Measurements from ENCODE around the gene ECSCR. TPM values are rescaled to one million over a fixed set of nuclear protein-coding genes. Genes with fewer than 3 reads are reported as not detected.

Gene ECSCR
- total RNA-seq, 1 experiment from 2014 or later, result not detected

GRCh38 chr5:139494256-139494655, 31.7 kb upstream of the ECSCR start:
- ChIA-PET CTCF (interaction anchor here (0.9 kb wide), 1 partner anchor 19 kb away, joined by 3 read pairs; no protein-coding TSS in a partner anchor), POLR2A (interaction anchor here (0.7 to 0.9 kb wide), 2 partner anchors 8 to 55 kb away, joined by 3 to 4 read pairs; partner anchors contain the start of gene DNAJC18)
- no TSS peak for BruUV-seq (replicated peaks)
- Mint-ChIP-seq H3K36me3 (ENCODE audit: insufficient read depth, unreplicated experiment) (no peaks in the 10 kb centered on the region), H3K27ac (ENCODE audit: unreplicated experiment) (peak overlapping the region; percentile 57), H3K4me3 (ENCODE audit: unreplicated experiment) (no peak overlapping the region), H3K9me3 (ENCODE audit: unreplicated experiment) (no peaks in the 10 kb centered on the region), H3K27me3 (ENCODE audit: insufficient read depth, unreplicated experiment) (no peaks in the 10 kb centered on the region), H3K4me1 (ENCODE audit: low read depth, unreplicated experiment) (peaks cover 13% of the 10 kb centered on the region)
- peak in 1 of 2 experiments; percentile 31 for DNase-seq
- H3K4me3 ChIP-seq (ENCODE audit: low read depth, low read length), result no peak overlapping the region
- no peaks in the 10 kb centered on the region for H3K27me3 ChIP-seq (replicated peaks; ENCODE audit: control insufficient read depth, insufficient read depth, low read length)
- intact Hi-C loops (cut with micrococcal nuclease; ENCODE audit: unreplicated experiment), result no loop called here
- no peaks in the 10 kb centered on the region for H3K36me3 ChIP-seq (ENCODE audit: control insufficient read depth, insufficient read depth, low read length)
- no peak for TF ChIP-seq CTCF (IDR thresholded peaks at IDR 0.05; ENCODE audit: insufficient read depth in 1 of 2, low read depth in 1 of 2, low read length in 1 of 2, severe bottlenecking in 1 of 2, unreplicated experiment in 1 of 2)
- peaks cover 30% of the 10 kb centered on the region for H3K4me1 ChIP-seq
- H3K9me3 ChIP-seq, result no peaks in the 10 kb centered on the region

DNA sequence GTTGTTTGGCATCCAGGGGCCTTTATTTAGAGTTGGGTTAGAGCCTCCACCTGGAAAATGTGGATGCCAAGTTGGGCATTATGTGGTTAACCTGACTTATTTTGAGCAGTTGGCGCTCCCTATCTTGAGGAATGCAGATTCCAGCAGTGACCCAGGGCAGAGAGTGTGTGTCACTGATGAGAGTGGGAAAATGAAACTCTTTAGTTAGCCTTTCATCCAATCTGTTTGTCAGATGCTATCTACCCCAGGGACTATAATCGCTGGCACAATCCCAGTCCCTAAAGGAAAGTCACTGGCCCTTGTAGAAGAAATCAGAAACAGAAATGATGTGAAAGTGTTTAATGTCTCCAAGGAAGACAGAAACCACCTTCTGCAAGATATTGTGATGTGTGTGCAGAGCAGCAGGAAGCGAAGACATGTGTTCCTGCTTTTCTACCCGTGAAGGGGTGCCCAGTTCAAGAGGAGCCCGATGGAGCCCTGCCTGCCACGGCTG, 30.2 kb upstream of the ECSCR start:
- no TSS peak for BruUV-seq (replicated peaks)
- H3K4me3 ChIP-seq (ENCODE audit: low read depth, low read length), result no peak overlapping the region
- Mint-ChIP-seq H3K36me3 (ENCODE audit: insufficient read depth, unreplicated experiment) (no peaks in the 10 kb centered on the region), H3K27ac (ENCODE audit: unreplicated experiment) (no peak overlapping the region), H3K27me3 (ENCODE audit: insufficient read depth, unreplicated experiment) (no peaks in the 10 kb centered on the region), H3K9me3 (ENCODE audit: unreplicated experiment) (no peaks in the 10 kb centered on the region), H3K4me1 (ENCODE audit: low read depth, unreplicated experiment) (peaks cover 13% of the 10 kb centered on the region), H3K4me3 (ENCODE audit: unreplicated experiment) (peak overlapping the region; percentile 24)
- no peaks in the 10 kb centered on the region for H3K9me3 ChIP-seq
- DNase-seq, result peak; percentile 29 to 67
- no peaks in the 10 kb centered on the region for H3K27me3 ChIP-seq (replicated peaks; ENCODE audit: control insufficient read depth, insufficient read depth, low read length)
- POLR2A ChIA-PET, result no interaction called here
- CTCF ChIA-PET, result interaction anchor here (0.8 kb wide), 1 partner anchor 21 kb away, joined by 3 read pairs; no protein-coding TSS in a partner anchor
- H3K36me3 ChIP-seq (ENCODE audit: control insufficient read depth, insufficient read depth, low read length), result no peaks in the 10 kb centered on the region
- TF ChIP-seq CTCF (IDR thresholded peaks at IDR 0.05; ENCODE audit: insufficient read depth in 1 of 2, low read depth in 1 of 2, low read length in 1 of 2, severe bottlenecking in 1 of 2, unreplicated experiment in 1 of 2), result no peak
- H3K4me1 ChIP-seq, result peaks cover 30% of the 10 kb centered on the region
- intact Hi-C loops (cut with micrococcal nuclease; ENCODE audit: unreplicated experiment), result no loop called here

GRCh38 chr5:139488260-139488659, 25.7 kb upstream of the ECSCR start:
- no peak for TF ChIP-seq CTCF (IDR thresholded peaks at IDR 0.05; ENCODE audit: insufficient read depth in 1 of 2, low read depth in 1 of 2, low read length in 1 of 2, severe bottlenecking in 1 of 2, unreplicated experiment in 1 of 2)
- Mint-ChIP-seq H3K36me3 (ENCODE audit: insufficient read depth, unreplicated experiment) (no peaks in the 10 kb centered on the region), H3K27me3 (ENCODE audit: insufficient read depth, unreplicated experiment) (no peaks in the 10 kb centered on the region), H3K4me1 (ENCODE audit: low read depth, unreplicated experiment) (peaks cover 8% of the 10 kb centered on the region), H3K9me3 (ENCODE audit: unreplicated experiment) (no peaks in the 10 kb centered on the region), H3K4me3 (ENCODE audit: unreplicated experiment) (no peak overlapping the region), H3K27ac (ENCODE audit: unreplicated experiment) (no peak overlapping the region)
- no peaks in the 10 kb centered on the region for H3K27me3 ChIP-seq (replicated peaks; ENCODE audit: control insufficient read depth, insufficient read depth, low read length)
- ChIA-PET POLR2A (interaction anchor here (0.6 kb wide), 1 partner anchor 49 kb away, joined by 4 read pairs; the partner anchor contains the start of gene DNAJC18), CTCF (no interaction called here)
- H3K9me3 ChIP-seq, result no peaks in the 10 kb centered on the region
- peaks cover 9% of the 10 kb centered on the region for H3K4me1 ChIP-seq
- no peak overlapping the region for H3K4me3 ChIP-seq (ENCODE audit: low read depth, low read length)
- intact Hi-C loops (cut with micrococcal nuclease; ENCODE audit: unreplicated experiment), result no loop called here
- no peak for DNase-seq
- no TSS peak for BruUV-seq (replicated peaks)
- H3K36me3 ChIP-seq (ENCODE audit: control insufficient read depth, insufficient read depth, low read length), result no peaks in the 10 kb centered on the region
